HG03558 (cell line): ENCODE results near the gene DNAI2.

Experiments
- ATAC-seq: cut with Tn5 transposase; IDR thresholded peaks from one replicate; pipeline ENCODE4 v1.9.1; 2021; ENCODE audit warnings: moderate number of reproducible peaks; ENCODE audit not compliant: unreplicated experiment; ENCODE audit errors: extremely low read depth

DNAI2 gene, protein sequence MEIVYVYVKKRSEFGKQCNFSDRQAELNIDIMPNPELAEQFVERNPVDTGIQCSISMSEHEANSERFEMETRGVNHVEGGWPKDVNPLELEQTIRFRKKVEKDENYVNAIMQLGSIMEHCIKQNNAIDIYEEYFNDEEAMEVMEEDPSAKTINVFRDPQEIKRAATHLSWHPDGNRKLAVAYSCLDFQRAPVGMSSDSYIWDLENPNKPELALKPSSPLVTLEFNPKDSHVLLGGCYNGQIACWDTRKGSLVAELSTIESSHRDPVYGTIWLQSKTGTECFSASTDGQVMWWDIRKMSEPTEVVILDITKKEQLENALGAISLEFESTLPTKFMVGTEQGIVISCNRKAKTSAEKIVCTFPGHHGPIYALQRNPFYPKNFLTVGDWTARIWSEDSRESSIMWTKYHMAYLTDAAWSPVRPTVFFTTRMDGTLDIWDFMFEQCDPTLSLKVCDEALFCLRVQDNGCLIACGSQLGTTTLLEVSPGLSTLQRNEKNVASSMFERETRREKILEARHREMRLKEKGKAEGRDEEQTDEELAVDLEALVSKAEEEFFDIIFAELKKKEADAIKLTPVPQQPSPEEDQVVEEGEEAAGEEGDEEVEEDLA

DNA sequence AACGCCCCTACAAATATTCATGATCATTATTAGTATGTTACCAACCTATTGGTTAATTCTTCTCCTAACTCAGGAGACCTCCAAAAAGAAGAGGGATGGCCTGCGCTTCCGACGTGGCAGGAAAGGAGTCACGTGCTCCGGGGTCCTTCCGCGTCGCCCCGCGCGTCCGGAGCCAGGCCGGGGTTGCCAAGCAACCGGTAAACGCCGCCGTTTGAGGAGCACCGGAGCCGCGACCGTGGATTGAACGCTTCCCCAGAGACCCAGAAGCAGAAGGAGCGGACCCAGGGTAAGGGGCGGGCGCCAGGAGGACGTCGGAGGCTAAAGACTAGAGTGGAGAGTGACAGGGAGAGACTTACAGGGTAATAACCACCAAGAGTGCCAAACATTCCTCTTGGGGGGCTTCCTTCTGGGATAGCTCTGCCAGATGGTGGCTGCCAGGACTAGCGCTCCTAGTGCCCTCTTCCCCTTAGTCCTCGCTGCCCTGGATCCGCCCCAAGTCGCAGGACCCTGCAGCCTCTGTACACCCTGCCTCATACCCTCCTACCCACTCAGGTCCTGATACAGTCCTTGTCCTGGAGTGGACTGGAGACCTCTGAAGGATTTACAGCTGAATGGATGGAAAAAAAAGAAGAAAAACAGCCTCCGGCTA lies at the start of gene DNAI2:
TSS of gene DNAI2 (plus strand) at position 175 of the 649 bp plus-strand sequence. CDS start 7,584 bp downstream, outside the sequence.
- no peak for ATAC-seq

DNA sequence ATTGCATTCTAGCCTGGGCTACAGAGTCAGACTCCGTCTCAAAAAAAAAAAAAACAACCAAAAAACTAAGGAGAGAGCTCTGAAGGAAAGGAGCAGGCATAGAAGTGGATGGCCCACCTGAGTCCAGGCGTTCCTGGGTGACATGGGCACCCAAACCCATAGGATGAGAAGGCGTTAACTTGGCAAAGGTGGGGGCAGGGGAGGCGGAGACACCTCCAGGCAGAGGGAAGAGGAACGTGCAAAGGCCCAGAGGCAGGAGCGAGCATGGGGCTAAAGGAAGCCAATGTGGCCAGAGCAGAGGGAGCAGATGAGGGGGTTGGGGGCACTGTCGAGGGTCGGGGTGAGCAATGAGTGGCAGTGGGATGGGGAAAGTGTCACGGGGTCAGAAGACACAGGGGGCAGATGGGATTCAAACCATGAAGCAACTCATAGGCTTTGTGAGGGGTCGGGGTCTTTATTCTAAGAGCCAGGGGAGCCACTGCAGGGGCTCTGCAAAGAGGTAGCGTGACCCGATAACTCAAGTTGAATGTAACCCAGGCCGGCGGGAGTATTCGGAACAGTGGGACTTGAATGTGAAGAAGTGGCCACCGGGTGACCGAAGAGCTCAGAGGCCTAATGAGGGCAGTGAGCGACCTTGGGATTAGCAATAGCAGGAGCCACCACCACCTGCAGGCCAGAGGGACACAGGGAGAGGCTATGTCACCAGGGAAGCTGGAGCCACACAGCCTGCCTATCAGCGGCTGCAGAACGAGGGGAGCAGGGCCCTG lies 48.9 kb upstream of the DNAI2 start:
- ATAC-seq = no peak

DNA sequence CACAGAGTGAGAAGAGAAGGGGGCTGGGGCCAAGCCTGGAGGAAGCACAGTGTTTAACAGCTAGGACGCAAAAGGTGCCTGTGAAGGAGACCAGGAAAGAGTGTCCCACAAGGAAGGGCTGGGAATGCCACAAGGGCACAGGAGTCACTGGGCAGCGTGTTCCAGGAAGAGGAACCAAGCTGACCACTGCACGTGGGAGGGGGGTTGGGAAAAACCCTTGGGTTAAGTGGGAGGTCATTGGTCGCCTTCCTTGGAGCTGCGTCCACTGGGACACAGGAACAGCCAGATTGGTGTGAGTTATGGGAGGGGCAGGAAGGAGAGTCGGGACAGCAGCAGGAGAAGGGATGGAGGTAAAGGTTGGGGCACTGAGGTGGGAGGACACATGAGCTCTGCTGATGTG lies 47.8 kb upstream of the DNAI2 start:
- no peak for ATAC-seq

DNA sequence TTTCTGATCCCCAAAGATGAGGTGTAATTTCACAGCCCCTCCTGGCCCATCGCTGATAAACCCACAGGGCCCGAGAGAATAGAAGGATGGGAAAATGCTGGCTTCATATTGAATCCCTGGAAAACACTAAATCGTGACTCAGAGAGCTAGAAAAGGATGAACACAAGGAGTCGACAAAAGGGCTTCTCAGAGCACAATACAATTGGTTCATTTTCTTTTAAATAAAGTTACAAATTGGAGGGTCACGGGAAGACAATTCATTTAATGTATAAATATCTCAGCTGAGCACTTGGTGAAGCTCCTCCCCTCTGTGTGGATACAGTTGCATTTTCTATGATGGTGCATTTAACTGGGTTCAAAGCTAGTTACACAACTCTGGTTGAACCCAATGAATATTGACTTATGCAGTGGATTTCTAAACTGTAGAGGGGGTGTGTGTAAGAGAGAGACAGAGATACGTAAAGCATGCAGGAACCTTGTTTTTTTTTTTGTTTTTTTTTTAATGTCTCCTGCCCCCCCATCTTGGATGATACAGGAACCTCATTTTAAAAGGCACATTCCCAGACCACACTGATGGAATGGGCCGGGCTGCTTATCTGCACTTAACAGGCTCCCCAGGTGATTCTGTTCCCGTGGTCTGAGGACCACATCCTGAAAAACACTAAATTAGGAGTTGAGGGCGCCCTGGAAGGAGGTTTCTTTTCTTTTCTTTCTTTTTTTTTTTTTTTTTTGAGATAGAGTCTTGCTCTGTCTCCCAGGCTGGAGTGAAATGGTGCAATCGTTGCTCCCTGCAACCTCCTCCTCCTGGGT lies 46.6 kb upstream of the DNAI2 start:
- no peak for ATAC-seq

DNA sequence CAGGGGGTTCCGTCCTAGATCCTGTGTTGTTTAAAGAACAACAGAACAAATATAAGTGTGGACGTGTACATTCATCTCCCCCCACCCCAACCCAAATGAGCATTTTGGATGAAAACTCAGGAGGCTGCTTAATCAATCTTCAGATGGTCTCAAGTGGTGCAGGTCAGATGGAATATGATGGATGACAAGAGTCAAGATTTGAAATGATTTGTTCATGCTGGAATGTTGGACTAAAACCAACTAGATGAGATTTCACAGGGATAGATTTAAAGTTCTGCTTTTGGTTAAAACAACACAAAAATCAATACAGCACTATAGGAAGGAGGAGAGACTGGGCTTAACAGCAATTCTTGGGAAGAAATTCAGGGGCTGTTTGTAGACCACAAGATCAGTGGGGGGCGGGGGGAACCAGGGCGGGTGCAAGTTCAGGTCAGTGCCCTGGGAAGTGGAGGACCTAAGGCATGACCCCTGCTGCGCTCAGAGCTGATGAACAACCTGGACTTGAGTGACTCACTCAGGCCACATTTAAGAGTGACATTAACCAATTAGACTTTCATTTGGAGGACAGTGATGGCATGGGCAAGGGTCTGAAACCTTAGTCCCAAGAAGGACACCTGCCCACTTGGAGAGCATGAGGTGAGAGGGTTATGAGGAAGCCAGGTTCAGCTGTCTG lies 45.6 kb upstream of the DNAI2 start:
- ATAC-seq = no peak

DNA sequence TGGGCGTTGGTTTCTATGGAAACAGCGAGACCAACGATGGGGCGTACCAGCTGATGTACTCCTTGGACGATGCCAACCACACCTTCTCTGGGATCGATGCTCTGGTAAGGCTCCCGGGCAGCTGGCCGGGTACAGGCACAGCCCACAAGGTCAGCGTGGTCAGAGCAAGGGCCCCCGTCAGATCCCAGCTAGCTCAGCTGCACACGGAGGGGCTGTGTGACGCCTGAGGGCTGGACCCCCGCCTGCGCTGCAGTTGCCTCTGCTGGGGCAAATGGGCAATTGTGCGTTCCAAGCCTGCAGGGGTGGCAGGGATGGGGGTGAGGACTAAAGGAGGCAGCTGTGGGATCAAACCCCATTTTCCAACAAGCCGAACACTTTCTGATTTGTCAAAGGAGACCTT lies 43.1 kb upstream of the DNAI2 start:
- no peak for ATAC-seq

DNA sequence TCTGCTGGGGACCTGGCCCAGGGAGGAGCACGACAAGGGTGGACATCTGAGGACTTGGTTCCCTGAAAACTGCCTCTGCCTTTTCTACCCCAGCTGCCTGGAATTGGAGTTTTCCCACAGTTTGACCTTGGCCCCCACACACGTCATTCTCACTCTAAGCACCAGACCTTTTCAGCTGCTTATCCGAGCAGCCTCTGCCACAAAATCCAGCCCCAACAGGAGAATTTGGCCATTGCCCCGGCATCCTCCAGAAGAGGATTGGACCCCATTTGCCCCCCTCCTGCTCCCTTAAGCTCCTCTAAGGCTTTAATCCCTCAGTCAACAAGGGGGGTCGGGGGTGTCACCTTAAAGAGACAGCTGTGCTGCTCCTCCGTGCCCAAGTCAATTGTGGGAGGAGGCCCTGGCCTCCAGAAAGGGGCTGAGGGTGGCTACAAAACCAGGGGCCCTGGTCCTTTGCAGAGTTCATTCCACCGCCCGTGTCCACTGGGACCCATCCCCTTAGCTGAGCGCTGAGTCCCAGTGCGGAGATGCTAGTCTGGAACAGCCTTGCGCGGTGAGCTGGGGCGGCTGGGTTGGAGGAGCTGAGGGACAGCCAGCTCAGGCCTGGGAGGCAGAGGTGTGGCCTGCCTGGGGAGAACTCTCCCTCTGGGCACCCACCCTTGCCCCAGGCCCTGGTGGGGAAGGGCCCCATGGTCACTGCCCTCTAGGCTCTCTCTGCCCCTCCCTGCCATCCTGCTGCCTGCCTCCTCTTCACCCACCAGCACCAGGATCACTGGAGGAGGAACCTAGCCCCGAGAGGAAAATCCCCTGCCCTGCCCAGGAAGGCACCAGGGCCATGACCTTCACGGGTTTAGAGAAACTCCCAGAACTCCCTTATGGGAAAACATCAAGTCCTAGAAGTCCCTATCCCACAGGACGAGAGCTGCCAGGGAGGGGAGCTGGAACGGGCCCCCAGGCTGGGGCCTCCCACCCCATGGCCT lies 41.8 kb upstream of the DNAI2 start:
- ATAC-seq = no peak

DNA sequence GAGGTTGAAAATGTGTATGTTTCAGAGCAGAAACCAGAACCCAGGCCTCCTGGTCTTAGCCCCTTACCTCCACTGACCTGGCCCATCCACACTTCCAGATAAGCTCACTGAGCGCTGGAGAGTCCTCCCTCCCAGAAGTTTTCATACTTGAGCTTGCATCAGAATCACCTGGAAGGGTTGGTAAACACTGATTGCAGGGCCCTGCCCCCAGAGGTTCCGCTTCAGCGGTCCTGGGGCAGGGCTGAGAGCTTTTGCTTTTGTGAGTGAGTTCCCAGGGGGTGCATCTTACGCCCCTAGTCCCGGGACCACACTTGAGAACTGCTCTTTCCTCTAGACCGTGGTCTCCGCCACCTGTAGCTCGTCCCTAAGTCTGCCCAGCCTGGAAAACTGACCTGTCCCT lies 40.1 kb upstream of the DNAI2 start:
- ATAC-seq = no peak

DNA sequence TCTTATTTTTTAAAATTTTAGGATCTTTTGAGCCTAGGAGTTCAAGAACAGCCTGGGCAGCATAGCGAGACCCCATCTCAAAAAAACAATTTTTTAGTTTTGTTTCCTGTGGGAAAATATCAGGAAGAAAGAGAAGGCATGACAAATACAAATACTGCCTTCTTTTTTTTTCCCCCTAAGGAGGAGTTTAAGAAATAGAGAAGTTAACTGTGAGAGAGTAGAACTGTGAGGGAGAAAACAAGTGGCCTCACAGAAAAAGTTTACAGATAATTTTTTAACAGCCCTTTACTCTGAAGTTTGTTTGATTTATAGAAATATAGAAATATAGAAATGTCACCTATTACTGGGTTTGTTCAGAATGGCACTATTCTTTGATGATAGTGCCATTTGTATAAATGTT lies 39.5 kb upstream of the DNAI2 start:
- ATAC-seq = no peak

DNA sequence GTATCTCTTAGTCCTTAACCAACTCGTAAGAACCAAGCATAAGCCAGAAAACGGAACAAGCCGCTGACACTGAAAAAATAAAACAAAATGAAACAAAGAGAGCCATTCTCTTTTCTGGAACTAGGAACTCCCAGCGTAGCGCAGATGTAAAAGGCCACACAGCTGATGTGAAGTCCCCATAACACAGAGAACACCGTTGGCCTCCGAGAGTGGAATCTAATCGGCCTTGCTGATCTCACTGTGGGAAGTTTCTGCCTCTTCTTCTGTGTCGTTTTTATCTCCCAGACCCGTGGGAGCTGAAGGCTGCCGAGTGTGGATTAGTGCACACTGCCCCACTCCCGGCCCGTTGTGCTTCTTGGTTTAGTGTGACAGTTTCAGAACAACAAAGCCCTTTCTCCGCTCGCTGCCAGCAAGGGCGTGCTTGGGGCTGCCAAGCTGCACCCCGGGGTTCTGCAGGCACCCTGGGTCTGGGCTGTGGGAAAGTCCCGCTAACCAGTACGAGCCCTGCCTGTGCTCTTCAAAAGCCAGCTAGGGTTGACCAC lies 38.9 kb upstream of the DNAI2 start:
- no peak for ATAC-seq

DNA sequence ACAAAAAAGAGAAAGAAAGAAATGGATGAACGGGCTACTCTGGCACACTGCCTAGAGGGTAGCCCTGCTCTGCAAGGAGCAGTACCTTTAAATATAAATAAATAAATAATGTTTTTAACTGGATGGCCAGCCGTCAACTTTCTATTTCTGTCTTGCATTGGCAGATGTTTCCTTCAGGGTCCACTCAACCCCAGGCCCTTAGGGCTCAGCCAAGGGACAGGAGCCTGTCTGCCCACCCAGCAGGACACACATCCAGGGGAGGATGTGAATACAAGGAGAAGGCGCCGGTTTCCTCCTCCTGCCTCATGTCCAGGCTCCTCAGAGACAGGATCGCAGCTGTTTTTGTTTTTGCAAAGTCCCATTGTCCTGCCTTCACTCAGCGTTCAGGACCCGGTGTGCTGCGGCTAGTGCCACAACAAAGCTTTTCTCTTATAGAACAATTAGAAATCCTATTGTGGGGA lies 38.1 kb upstream of the DNAI2 start:
- no peak for ATAC-seq

DNA sequence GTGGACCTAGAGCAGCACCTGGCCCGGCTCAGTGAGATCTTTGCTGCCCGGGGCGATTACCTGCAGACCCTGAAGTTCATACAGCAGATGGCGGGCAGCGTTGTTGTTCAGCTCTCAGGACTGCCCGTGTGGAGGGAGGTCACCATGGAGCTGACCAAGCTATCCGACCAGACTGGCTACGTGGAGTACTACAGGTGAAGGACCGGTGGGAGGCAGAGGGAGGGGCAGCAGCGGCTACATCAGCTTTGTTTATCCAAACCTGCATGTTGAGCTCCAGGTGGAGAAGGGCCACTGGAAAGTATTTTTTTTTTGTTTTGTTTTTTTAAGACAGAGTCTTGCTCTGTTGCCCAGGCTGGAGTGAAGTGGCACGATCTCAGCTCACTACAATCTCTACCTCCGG lies 36.7 kb upstream of the DNAI2 start:
- ATAC-seq = no peak

DNA sequence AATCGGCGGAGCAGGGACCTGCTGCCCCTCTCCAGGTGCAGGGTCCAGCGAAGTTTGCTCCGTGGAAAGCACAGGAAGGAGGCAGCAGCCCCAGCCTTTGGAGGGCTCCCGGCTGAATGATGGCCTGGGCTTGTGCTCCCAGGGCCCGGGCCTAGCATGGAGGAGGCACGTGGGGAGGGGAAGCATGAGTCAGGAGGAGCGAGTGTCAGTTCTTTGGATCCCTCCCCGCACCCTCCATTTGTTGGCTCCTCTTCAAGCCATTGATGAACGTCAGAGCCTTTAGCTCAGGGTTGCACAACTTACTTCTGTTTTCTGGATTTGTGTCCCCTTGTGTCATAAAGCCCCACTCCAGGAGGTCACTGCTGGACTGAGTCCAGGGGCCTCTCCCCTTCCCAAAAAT lies 34.9 kb upstream of the DNAI2 start:
- ATAC-seq = no peak

DNA sequence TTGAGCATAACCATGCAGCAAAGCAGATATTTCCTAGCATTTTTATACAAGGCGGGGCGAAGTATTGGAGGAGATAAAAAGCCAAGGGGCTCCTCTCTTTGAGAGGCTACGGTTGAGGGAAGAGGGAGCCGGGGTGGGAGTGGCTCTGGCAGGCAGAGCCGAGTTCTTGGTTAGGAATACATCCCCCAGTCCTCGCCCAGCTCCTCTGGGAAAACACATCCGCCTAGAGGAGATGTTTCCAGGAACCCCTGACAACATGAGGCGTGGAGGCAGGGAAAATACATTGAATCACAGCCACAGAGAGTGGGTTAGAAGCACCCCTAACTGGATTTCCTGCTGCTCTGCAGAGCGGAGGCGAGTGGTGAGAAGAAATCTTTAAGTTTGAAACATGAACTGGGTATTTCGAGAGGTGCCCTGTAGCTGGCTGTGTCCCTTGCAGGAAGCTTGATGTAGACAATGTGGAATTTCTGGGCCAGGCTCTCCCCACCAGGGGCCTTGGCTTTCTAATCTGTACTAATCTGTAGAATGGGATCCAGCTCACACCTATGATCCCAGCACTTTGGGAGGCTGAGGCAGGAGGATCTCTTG lies 33.3 kb upstream of the DNAI2 start:
- ATAC-seq = no peak

DNA sequence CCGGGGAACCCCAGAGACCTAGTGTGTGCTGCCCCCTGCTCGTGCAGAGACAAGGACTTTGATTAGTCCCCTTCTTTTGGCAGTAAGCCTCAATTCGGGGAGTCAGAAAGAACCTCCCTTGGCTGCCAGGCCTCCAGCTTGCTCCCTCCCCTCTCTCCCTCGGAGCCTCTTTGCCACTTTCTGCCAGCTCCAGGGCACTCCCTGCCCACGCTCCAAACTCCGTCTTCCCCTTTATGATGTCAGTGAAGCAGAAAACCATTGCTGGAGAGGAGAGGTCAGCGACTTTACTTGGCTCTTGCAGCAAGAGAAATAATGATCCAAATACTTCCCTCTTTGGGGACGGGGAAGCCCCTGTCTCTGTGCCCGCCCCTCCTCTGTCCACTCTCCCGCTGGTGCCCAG lies 32.6 kb upstream of the DNAI2 start:
- no peak for ATAC-seq

DNA sequence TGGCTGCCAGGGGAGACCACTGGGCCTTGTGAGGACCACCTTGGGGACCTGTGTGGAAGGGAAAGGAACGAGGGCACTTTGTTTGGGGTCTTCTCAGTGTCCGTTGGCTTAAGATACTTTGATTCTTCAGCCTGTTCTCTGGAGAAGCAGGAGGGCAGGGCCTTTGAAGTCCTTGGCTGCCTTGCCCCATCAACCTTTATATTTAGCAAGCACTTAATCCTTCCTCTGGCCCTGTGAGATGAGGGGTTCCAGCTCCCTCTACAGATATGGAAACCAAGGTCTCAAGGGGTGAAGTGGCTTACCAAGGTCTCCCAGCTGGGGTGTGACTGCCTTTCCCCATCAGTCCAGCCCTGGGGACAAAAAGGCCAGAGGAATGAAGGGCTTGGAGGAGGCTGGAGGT lies 32.2 kb upstream of the DNAI2 start:
- no peak for ATAC-seq

DNA sequence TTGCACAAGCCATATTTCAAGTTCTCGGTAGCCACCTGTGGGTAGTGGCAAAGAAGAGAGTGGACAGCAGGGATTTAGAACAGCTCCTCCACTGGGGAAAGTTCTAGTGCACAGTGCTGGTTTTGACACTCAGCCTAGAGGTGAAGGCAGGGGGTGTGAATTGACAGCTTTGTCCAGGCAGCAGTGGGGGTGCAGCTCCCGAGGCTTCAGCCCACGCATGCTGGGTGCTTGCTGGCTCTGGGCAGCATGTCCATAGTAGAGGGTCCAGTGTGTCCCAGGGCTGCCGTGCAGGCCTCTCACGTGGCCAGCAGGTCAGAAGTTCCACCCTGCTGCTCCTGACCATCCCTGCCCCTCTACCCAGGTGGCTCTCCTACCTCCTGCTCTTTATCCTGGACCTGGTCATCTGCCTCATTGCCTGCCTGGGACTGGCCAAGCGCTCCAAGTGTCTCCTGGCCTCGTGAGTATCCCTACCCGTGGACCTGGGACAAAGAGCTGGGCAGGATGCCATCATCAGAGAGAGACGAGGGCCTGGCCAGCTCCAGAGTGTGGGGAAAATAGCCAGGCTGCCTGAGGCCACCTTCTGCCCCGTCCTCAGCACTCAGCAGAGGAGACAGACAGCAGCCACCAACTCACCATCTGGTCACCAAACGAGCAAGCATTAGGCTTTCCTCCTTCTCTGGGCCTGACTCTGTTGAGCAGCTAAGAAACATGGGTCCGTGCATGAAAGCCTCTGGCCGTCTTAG lies 30.9 kb upstream of the DNAI2 start:
- no peak for ATAC-seq
